Hepatocyte (in vitro differentiated cells): Measurements from ENCODE around the gene CIITA. TPM values are rescaled to one million over a fixed set of nuclear protein-coding genes. Genes with fewer than 3 reads are reported as not detected.

ENCODE experiments used
- DNase-seq: peaks from one replicate; pipeline ENCODE4 v3.0.0-alpha.2; 2016; ENCODE audit warnings: low spot score
- H2AFZ ChIP-seq: fragments of 200-600 bp; sonication (generic); 2 replicates; pipeline ENCODE4 v1.6.0; 2016; ENCODE audit warnings: antibody characterized with exemption, mild to moderate bottlenecking
- H3K27ac ChIP-seq: fragments of 200-600 bp; sonication (generic); 2 replicates; pipeline ENCODE4 v1.5.1; 2016; ENCODE audit warnings: mild to moderate bottlenecking
- H3K27me3 ChIP-seq: fragments of 200-600 bp; sonication (generic); 2 replicates; pipeline ENCODE4 v1.6.1; 2016
- H3K36me3 ChIP-seq: fragments of 200-600 bp; sonication (generic); replicated peaks from 2 replicates; pipeline ENCODE4 v1.5.1; 2016; ENCODE audit warnings: low read depth; ENCODE audit not compliant: insufficient read depth
- H3K4me1 ChIP-seq: fragments of 200-600 bp; sonication (generic); 2 replicates; pipeline ENCODE4 v1.5.1; 2016; ENCODE audit warnings: mild to moderate bottlenecking, moderate library complexity; ENCODE audit not compliant: insufficient read depth
- H3K4me2 ChIP-seq: fragments of 200-600 bp; sonication (generic); 2 replicates; pipeline ENCODE4 v1.6.0; 2016
- H3K4me3 ChIP-seq: fragments of 200-600 bp; sonication (generic); 2 replicates; pipeline ENCODE4 v1.5.1; 2016; ENCODE audit warnings: mild to moderate bottlenecking
- H3K79me2 ChIP-seq: fragments of 200-600 bp; sonication (generic); 2 replicates; pipeline ENCODE4 v1.6.0; 2017; ENCODE audit warnings: mild to moderate bottlenecking
- H3K9me2 ChIP-seq: fragments of 200-600 bp; sonication (generic); replicated peaks from 2 replicates; pipeline ENCODE4 v1.6.0; 2017; ENCODE audit warnings: mild to moderate bottlenecking; ENCODE audit not compliant: insufficient read depth
- H3K9me3 ChIP-seq: fragments of 200-600 bp; sonication (generic); 2 replicates; pipeline ENCODE4 v1.5.1; 2016; ENCODE audit warnings: low read depth, mild to moderate bottlenecking
- H4K20me1 ChIP-seq: fragments of 200-600 bp; sonication (generic); 2 replicates; pipeline ENCODE4 v1.6.0; 2016; ENCODE audit warnings: mild to moderate bottlenecking; ENCODE audit not compliant: insufficient read depth, poor library complexity, severe bottlenecking
- EZH2 ChIP-seq: fragments of 200-600 bp; sonication (generic); IDR thresholded peaks from 2 replicates; pipeline ENCODE4 v1.6.1; 2016; ENCODE audit warnings: antibody characterized with exemption, mild to moderate bottlenecking, borderline replicate concordance
- EZH2phosphoT487 ChIP-seq: fragments of 200-600 bp; sonication (generic); IDR thresholded peaks from one replicate; pipeline ENCODE4 v1.6.1; 2018; ENCODE audit warnings: antibody characterized with exemption, mild to moderate bottlenecking, low read depth, moderate library complexity; ENCODE audit not compliant: unreplicated experiment, severe bottlenecking
- WGBS: methylation state at CpG from one replicate; pipeline ENCODE4 v1.1.6; 2016; ENCODE audit warnings: low lambda C conversion rate; ENCODE audit errors: missing lambda C conversion rate; 5-methylcytosine and 5-hydroxymethylcytosine counted together
- polyA plus RNA-seq: library from polyadenylated mRNA; unstranded; fragments of >200 nt; fragmentation: Nextera tagmentation; extraction: Ambion mirVana; gene quantifications from 2 replicates; pipeline ENCODE4 v1.2.1, GENCODE V29; 2016
- total RNA-seq: library from RNA; depleted of rRNA; stranded (reverse); fragments of >200 nt; gene quantifications from 2 replicates; pipeline ENCODE4 v1.2.3, GENCODE V29; 2014
- TF ChIP-seq, protein P1 (sequence below): fragments of 200-600 bp; sonication (generic); IDR thresholded peaks from 2 replicates; pipeline ENCODE4 v1.5.1; 2016; ENCODE audit warnings: antibody characterized with exemption, mild to moderate bottlenecking; ENCODE audit not compliant: poor library complexity

Gene CIITA
- total and polyA plus RNA-seq, 2 experiments from 2014 or later = 1.1 TPM; not detected in 1

DNA sequence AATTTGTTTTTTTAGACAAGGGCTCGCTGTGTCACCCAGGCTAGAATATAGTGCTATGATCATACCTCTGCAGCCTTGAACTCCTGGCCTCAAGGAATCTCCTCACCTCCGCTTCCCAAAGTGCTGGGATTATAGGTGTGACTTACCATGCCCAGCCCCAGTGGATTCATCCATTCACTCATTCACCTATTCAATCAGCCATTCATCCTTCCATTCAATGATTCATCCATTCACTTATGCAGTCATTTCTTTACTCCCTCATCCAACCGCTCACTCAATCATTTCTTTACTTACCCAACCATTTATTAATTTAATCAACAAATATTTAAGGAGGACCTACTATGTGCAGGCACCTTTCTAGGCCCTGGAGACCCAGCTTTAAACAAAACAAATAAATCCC is 39.5 kb downstream of the CIITA start:
- TF ChIP-seq EZH2phosphoT487 (no peak), EZH2 (no peak)
- TF ChIP-seq, protein P1, sequence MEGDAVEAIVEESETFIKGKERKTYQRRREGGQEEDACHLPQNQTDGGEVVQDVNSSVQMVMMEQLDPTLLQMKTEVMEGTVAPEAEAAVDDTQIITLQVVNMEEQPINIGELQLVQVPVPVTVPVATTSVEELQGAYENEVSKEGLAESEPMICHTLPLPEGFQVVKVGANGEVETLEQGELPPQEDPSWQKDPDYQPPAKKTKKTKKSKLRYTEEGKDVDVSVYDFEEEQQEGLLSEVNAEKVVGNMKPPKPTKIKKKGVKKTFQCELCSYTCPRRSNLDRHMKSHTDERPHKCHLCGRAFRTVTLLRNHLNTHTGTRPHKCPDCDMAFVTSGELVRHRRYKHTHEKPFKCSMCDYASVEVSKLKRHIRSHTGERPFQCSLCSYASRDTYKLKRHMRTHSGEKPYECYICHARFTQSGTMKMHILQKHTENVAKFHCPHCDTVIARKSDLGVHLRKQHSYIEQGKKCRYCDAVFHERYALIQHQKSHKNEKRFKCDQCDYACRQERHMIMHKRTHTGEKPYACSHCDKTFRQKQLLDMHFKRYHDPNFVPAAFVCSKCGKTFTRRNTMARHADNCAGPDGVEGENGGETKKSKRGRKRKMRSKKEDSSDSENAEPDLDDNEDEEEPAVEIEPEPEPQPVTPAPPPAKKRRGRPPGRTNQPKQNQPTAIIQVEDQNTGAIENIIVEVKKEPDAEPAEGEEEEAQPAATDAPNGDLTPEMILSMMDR = no peak
- Histone ChIP-seq H3K9me3 (no peaks in the 10 kb centered on the region), H3K27me3 (no peaks in the 10 kb centered on the region), H3K27ac (peak overlapping the region; percentile 72), H4K20me1 (no peaks in the 10 kb centered on the region), H3K79me2 (no peaks in the 10 kb centered on the region), H3K4me1 (no peaks in the 10 kb centered on the region), H2AFZ (no peak overlapping the region), H3K4me2 (no peak overlapping the region), H3K36me3 (no peaks in the 10 kb centered on the region), H3K4me3 (no peak overlapping the region), H3K9me2 (no peaks in the 10 kb centered on the region)
- no peak for DNase-seq
- WGBS = 59% methylated on average over 3 of the region's 3 CpGs

DNA sequence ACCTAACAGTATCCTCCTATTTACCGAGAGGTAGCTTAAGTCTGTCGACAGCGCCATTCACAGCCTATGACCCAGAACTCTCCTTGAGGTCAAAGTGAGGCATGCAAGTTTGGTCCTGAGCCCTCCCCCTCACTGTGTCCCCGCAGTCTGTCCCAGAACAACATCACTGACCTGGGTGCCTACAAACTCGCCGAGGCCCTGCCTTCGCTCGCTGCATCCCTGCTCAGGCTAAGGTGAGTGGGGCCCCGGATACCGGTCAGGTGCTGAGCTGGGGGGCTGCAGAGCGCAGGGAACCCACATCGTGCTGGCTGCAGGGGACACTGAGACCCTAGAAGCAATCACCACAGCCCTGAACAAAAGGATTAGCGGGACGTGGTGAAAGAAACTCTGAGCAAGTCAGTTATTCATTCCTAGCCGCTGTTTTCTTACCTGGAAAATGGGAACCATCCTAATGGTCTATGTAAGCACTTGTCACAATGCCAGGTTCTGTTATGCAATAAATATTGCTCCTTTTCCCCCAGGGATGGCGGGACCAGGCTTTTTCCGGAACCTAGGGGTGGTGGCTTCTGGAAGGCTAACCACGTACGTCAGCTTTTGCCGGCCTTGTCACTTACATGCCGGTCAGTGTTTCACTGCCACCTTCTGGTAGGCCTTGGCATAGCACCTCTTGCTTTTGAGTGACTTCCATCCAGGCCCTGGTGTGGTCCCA is 41.4 kb downstream of the CIITA start:
- Histone ChIP-seq H4K20me1 (no peaks in the 10 kb centered on the region), H3K4me3 (no peak overlapping the region), H3K27me3 (no peaks in the 10 kb centered on the region), H3K79me2 (no peaks in the 10 kb centered on the region), H3K4me2 (peak overlapping the region; percentile 68), H3K4me1 (no peaks in the 10 kb centered on the region), H3K9me2 (no peaks in the 10 kb centered on the region), H3K36me3 (no peaks in the 10 kb centered on the region), H3K9me3 (no peaks in the 10 kb centered on the region), H3K27ac (peak overlapping the region; percentile 13), H2AFZ (peak overlapping the region; percentile 2)
- WGBS = 46% methylated on average over 21 of the region's 21 CpGs
- peak; percentile 95 for DNase-seq
- TF ChIP-seq, protein P1 = peak; percentile 98
- TF ChIP-seq EZH2 (no peak), EZH2phosphoT487 (no peak)

DNA sequence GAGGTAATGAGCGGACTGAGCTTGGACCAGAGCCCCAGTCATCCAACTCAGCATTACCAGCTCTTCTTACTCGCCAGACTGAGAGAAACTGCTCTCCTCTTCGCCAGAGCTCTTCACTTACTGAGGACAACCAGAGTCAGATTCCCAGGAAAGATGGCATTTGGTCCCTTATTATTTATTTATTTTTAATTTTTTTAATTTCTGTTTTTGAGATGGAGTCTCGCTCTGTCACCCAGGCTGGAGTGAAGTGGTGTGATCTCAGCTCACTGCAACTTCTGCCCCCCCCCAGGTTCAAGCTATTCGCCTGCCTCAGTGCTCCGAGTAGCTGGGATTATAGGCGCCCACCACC is 42.0 kb downstream of the CIITA start:
- TF ChIP-seq EZH2phosphoT487 (no peak), EZH2 (no peak)
- TF ChIP-seq, protein P1 = no peak
- Histone ChIP-seq H3K79me2 (no peaks in the 10 kb centered on the region), H2AFZ (no peak overlapping the region), H3K4me3 (no peak overlapping the region), H4K20me1 (no peaks in the 10 kb centered on the region), H3K4me1 (no peaks in the 10 kb centered on the region), H3K27ac (no peak overlapping the region), H3K36me3 (no peaks in the 10 kb centered on the region), H3K9me3 (no peaks in the 10 kb centered on the region), H3K9me2 (no peaks in the 10 kb centered on the region), H3K4me2 (no peak overlapping the region), H3K27me3 (no peaks in the 10 kb centered on the region)
- 49% methylated on average over 7 of the region's 7 CpGs for WGBS
- no peak for DNase-seq
